Breast epithelium (tissue), 3 donors: ENCODE measurements around the gene HSPB8.

Source experiments
- CTCF ChIP-seq, 3 donors: fragments of 450-650 bp; IDR thresholded peaks; one replicate each; pipeline ENCODE4 v1.5.1; 2016 to 2017; ENCODE audit warnings: antibody characterized with exemption in 3 of 3, mild to moderate bottlenecking in 3 of 3, moderate library complexity in 3 of 3
- POLR2A ChIP-seq: fragments of 450-650 bp; IDR thresholded peaks from one replicate; pipeline ENCODE4 v1.6.1; 2016; ENCODE audit warnings: antibody characterized with exemption, mild to moderate bottlenecking, moderate library complexity
- POLR2AphosphoS5 ChIP-seq, 3 donors: sonication (generic); formaldehyde crosslinking; IDR thresholded peaks; one replicate each; pipeline ENCODE4 v1.6.1; 2017; ENCODE audit warnings: antibody characterized with exemption in 3 of 3

GRCh38 chr12:119151445-119152026 is 27.2 kb upstream of the HSPB8 start:
- TF ChIP-seq POLR2A, result no peak
- no peak for TF ChIP-seq CTCF (IDR thresholded peaks at IDR 0.05)
- TF ChIP-seq POLR2AphosphoS5 (IDR thresholded peaks at IDR 0.05), result no peak
